Lower lobe of right lung (tissue), 2 donors: ENCODE results near the gene AUTS2. TPM values are rescaled to one million over a fixed set of nuclear protein-coding genes. Genes with fewer than 3 reads are reported as not detected.

Experiments
- ATAC-seq, 2 donors: fragments of 200-7000 bp; cut with Tn5 transposase; one replicate each; pipeline ENCODE4 v1.9.1; 2020 to 2022; ENCODE audit warnings: mild to moderate bottlenecking in 2 of 2, moderate library complexity in 2 of 2
- DNase-seq: peaks from one replicate; pipeline ENCODE4 v3.0.0-alpha.2; 2020
- H3K27ac ChIP-seq: fragments of 200-600 bp; one replicate; pipeline ENCODE4 v1.8.0; 2022
- H3K27me3 ChIP-seq: fragments of 200-600 bp; one replicate; pipeline ENCODE4 v1.8.0; 2022; ENCODE audit warnings: low read depth
- H3K36me3 ChIP-seq: fragments of 200-600 bp; one replicate; pipeline ENCODE4 v1.8.0; 2022; ENCODE audit warnings: mild to moderate bottlenecking
- H3K4me1 ChIP-seq: fragments of 200-600 bp; one replicate; pipeline ENCODE4 v1.8.0; 2022
- H3K4me3 ChIP-seq: fragments of 200-600 bp; one replicate; pipeline ENCODE4 v1.8.0; 2022; ENCODE audit warnings: mild to moderate bottlenecking
- H3K9me3 ChIP-seq: fragments of 200-600 bp; one replicate; pipeline ENCODE4 v1.8.0; 2022
- intact Hi-C: fragments of 100-400 bp; cut with DNase I; formaldehyde crosslinking; loops from one replicate; pipeline ENCODE4 v1.11.0; 2022
- total RNA-seq: library from RNA; stranded (reverse); fragmentation: NEBNext Ultra II Directional; extraction: Animal tissue kit (Norgen Biotek cat#: 25700); gene quantifications from one replicate; pipeline ENCODE4 v1.2.1, GENCODE V29; 2021
- TF ChIP-seq, protein P1 (sequence below): fragments of 200-600 bp; IDR thresholded peaks from one replicate; pipeline ENCODE4 v1.8.0; 2022; ENCODE audit warnings: antibody characterized with exemption, mild to moderate bottlenecking
- donor health status: DM: no; HTN: yes; CAD: no; lungs with severe emphysema.

The AUTS2 gene
- total RNA-seq, 1 donor from 2014 or later: 45.7 TPM

DNA sequence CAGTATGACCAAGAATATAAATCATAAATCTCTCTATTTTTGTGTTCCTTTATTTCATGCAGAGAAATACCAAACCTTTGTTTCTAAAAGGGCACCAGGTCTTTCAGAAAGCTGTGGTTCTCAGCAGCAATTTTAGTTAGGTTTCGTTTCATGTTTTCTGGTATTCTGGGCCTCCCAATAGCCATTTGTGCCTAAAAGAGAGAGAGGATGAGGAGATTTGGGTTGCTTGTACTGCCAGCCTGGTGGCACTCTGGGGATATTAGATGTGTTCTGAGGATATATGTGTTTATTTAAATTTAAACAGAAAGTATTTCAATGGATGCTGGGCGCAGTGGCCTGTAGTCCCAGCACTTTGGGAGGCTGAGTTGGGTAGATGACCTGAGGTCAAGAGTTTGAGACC, 471.7 kb downstream of the AUTS2 start:
- no peak for DNase-seq
- Histone ChIP-seq H3K36me3 (no peaks in the 10 kb centered on the region), H3K9me3 (no peaks in the 10 kb centered on the region), H3K4me3 (no peak overlapping the region), H3K4me1 (no peaks in the 10 kb centered on the region), H3K27me3 (no peaks in the 10 kb centered on the region), H3K27ac (no peak overlapping the region)
- intact Hi-C loops: no loop called here
- TF ChIP-seq, protein P1, sequence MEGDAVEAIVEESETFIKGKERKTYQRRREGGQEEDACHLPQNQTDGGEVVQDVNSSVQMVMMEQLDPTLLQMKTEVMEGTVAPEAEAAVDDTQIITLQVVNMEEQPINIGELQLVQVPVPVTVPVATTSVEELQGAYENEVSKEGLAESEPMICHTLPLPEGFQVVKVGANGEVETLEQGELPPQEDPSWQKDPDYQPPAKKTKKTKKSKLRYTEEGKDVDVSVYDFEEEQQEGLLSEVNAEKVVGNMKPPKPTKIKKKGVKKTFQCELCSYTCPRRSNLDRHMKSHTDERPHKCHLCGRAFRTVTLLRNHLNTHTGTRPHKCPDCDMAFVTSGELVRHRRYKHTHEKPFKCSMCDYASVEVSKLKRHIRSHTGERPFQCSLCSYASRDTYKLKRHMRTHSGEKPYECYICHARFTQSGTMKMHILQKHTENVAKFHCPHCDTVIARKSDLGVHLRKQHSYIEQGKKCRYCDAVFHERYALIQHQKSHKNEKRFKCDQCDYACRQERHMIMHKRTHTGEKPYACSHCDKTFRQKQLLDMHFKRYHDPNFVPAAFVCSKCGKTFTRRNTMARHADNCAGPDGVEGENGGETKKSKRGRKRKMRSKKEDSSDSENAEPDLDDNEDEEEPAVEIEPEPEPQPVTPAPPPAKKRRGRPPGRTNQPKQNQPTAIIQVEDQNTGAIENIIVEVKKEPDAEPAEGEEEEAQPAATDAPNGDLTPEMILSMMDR: no peak
- ATAC-seq: no peak

DNA sequence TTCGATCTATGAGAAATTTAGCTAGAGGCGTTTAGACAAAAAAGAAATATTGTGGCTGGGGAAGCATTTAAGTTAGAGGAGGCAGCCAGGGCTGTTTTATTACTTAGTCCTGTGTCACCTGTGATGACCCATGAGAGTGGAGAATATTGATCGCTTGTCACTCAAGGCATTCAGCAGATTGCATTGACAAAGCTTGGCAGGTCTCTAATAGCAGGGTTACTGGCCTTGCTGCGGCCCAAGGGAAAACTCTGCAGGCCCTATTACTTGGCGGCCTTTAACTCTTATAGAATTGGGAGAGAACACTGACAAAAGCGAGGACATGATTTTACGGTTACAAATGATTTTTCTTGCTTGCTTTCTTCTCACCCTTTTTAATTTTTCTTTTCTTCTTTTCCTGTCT, 473.5 kb downstream of the AUTS2 start:
- no peak overlapping the region for H3K27ac ChIP-seq

GRCh38 chr7:70072220-70072619, 473.9 kb downstream of the AUTS2 start:
- H3K27me3 ChIP-seq: no peaks in the 10 kb centered on the region
- no peaks in the 10 kb centered on the region for H3K36me3 ChIP-seq
- ATAC-seq (peak; percentile 43 to 72), DNase-seq (no peak)
- no peak overlapping the region for H3K4me3 ChIP-seq
- no peaks in the 10 kb centered on the region for H3K4me1 ChIP-seq
- intact Hi-C loops: no loop called here
- TF ChIP-seq, protein P1: no peak
- no peak overlapping the region for H3K27ac ChIP-seq
- no peaks in the 10 kb centered on the region for H3K9me3 ChIP-seq

More for the DNA sequence above, 473.5 kb downstream of the AUTS2 start:
- Histone ChIP-seq H3K9me3 (no peaks in the 10 kb centered on the region), H3K27me3 (no peaks in the 10 kb centered on the region), H3K4me1 (no peaks in the 10 kb centered on the region), H3K4me3 (no peak overlapping the region), H3K36me3 (no peaks in the 10 kb centered on the region)
- no peak for DNase-seq
- intact Hi-C loops: no loop called here
- TF ChIP-seq, protein P1: no peak
- ATAC-seq: no peak

DNA sequence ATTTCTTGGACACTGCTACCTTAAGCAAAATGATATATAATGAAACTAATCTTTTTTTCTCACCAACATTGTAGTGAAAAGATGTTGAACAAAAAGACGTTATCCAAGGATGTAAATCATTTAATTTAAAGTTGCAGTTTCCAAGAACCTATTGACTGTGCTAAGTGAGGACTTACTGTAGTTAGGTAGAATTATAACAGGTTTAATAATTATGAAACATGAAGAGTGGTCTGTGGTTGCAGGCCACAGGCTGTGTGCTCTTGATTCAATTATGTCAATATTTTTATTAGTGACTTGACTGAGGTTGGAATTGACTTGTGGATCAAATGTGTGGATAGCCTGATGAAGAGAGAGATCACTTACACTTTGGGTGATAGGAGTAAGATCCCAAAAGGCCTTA, 478.1 kb downstream of the AUTS2 start:
- TF ChIP-seq, protein P1: no peak
- Histone ChIP-seq H3K36me3 (no peaks in the 10 kb centered on the region), H3K27me3 (no peaks in the 10 kb centered on the region), H3K9me3 (no peaks in the 10 kb centered on the region), H3K27ac (no peak overlapping the region), H3K4me3 (no peak overlapping the region), H3K4me1 (no peaks in the 10 kb centered on the region)
- ATAC-seq (no peak), DNase-seq (no peak)
- intact Hi-C loops: no loop called here

DNA sequence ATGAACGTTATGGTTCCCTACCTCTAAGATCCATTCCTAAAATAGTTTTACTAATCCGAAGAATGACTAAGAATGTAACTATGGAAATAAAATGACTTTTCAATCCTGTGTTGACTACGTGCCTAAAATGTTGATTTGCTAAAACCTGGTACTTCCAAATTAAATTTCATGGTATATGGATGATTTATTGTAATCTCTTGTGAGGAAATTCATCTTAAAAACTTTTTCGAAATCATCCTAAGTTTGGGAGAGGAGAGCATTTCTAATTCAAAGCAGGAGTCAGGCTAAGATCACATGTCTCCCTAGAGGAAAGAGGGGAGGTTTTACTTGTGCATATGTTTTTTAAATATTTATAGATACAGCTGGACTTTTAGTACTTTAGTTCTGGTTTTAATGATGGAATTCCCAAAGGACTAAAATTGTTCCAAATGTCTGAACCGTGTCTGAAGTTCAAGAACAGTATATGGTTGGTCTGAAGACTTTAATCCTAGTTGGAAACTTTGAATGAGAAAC, 483.9 kb downstream of the AUTS2 start:
- Histone ChIP-seq H3K36me3 (no peaks in the 10 kb centered on the region), H3K27ac (no peak overlapping the region), H3K4me3 (no peak overlapping the region), H3K27me3 (no peaks in the 10 kb centered on the region), H3K9me3 (peaks cover 7% of the 10 kb centered on the region), H3K4me1 (no peaks in the 10 kb centered on the region)
- DNase-seq: no peak
- ATAC-seq: no peak
- intact Hi-C loops: no loop called here
- TF ChIP-seq, protein P1: no peak

DNA sequence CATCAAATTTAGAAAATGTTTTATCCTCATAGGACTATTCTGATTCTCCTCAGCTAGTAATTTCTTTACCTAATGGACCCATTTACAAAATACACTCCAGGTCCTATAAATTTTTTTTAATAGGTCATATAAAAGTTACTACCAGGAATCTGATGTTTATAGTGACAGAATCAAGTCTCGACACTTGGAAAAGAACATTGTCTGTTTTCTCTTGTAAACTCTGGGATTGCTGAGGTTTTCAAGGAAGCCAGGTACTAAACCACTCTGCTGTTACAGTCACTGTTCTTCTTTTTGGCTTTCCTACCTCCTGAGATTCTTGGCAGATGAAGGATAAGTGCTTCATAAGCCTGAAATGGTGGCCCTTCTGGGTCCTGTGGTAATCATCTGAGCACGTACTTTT, 493.1 kb downstream of the AUTS2 start:
- Histone ChIP-seq H3K27me3 (no peaks in the 10 kb centered on the region), H3K4me3 (no peak overlapping the region), H3K27ac (no peak overlapping the region), H3K4me1 (peaks cover 6% of the 10 kb centered on the region), H3K9me3 (peaks cover 8% of the 10 kb centered on the region), H3K36me3 (no peaks in the 10 kb centered on the region)
- intact Hi-C loops: no loop called here
- TF ChIP-seq, protein P1: no peak
- ATAC-seq (no peak), DNase-seq (no peak)
